Measurements from ENCODE around the gene ZIC2.

ZIC2 gene

GRCh38 chr13:99960663-99961311, 20.8 kb upstream of the ZIC2 start:
- no peak for DNase-seq

GRCh38 chr13:99961636-99962035, 19.9 kb upstream of the ZIC2 start:
- no peak for DNase-seq

GRCh38 chr13:99962242-99962641, 19.3 kb upstream of the ZIC2 start:
- no peak for DNase-seq

- no peak for DNase-seq
Measured at GRCh38 chr13:99963816-99964339, 17.7 kb upstream of the ZIC2 start.

GRCh38 chr13:99965329-99966000, 16.1 kb upstream of the ZIC2 start:
- no peak for DNase-seq

- DNase-seq = no peak
Measured at GRCh38 chr13:99966064-99966805, 15.3 kb upstream of the ZIC2 start.

- DNase-seq = no peak
Measured at GRCh38 chr13:99967498-99967868, 14.1 kb upstream of the ZIC2 start.

GRCh38 chr13:99967869-99968520, 13.6 kb upstream of the ZIC2 start:
- DNase-seq = no peak

GRCh38 chr13:99968521-99969452, 12.8 kb upstream of the ZIC2 start:
- DNase-seq = no peak

- no peak for DNase-seq
Measured at GRCh38 chr13:99969453-99969918, 12.1 kb upstream of the ZIC2 start.

GRCh38 chr13:99969919-99970650, 11.5 kb upstream of the ZIC2 start:
- DNase-seq = no peak

- DNase-seq = no peak
Measured at GRCh38 chr13:99970651-99971575, 10.7 kb upstream of the ZIC2 start.

GRCh38 chr13:99971576-99972189, 9.9 kb upstream of the ZIC2 start, which contains the start of gene ZIC5:
Gene ZIC5, minus strand, starts transcription at chr13:99971767. Its CDS starts 164 bp downstream, at chr13:99971603.
- DNase-seq = no peak

- DNase-seq = no peak
Measured at GRCh38 chr13:99972190-99972731, 9.3 kb upstream of the ZIC2 start.

- DNase-seq = no peak
Measured at GRCh38 chr13:99973163-99973807, 8.3 kb upstream of the ZIC2 start.

- no peak for DNase-seq
Measured at GRCh38 chr13:99973808-99974185, 7.8 kb upstream of the ZIC2 start.

- no peak for DNase-seq
Measured at GRCh38 chr13:99974296-99974938, 7.2 kb upstream of the ZIC2 start.

GRCh38 chr13:99974939-99975561, 6.5 kb upstream of the ZIC2 start:
- DNase-seq = no peak
